HUES6 (cell line): ENCODE measurements around the gene CNTNAP5.

Source experiments
- H3K27ac ChIP-seq: 2 replicates; pipeline ENCODE4 v1.7.0; 2013; ENCODE audit warnings: low read depth, mild to moderate bottlenecking, low read length, inconsistent platforms
- H3K27me3 ChIP-seq: 2 replicates; pipeline ENCODE4 v1.6.1; 2013; ENCODE audit warnings: low read length; ENCODE audit not compliant: control insufficient read depth, insufficient read depth
- H3K36me3 ChIP-seq: 2 replicates; pipeline ENCODE4 v1.6.1; 2013; ENCODE audit warnings: low read length; ENCODE audit not compliant: control insufficient read depth, insufficient read depth
- H3K4me1 ChIP-seq: 2 replicates; pipeline ENCODE4 v1.6.1; 2013; ENCODE audit warnings: low read length; ENCODE audit not compliant: control insufficient read depth, insufficient read depth
- H3K4me3 ChIP-seq: 2 replicates; pipeline ENCODE4 v1.5.1; 2013; ENCODE audit warnings: low read depth, low read length
- H3K9ac ChIP-seq: one replicate; pipeline ENCODE4 v1.6.1; 2013; ENCODE audit warnings: mild to moderate bottlenecking, low read length
- H3K9me3 ChIP-seq: 2 replicates; pipeline ENCODE4 v1.6.1; 2013; ENCODE audit warnings: low read depth, low read length; ENCODE audit not compliant: control insufficient read depth, insufficient read depth

Gene CNTNAP5

GRCh38 chr2:124796647-124797046 is 771.6 kb downstream of the CNTNAP5 start:
- no peaks in the 10 kb centered on the region for H3K36me3 ChIP-seq

GRCh38 chr2:124797049-124797448 is 772.0 kb downstream of the CNTNAP5 start:
- Histone ChIP-seq H3K27ac (no peak overlapping the region), H3K9ac (no peak overlapping the region), H3K4me3 (no peak overlapping the region), H3K9me3 (no peaks in the 10 kb centered on the region), H3K4me1 (no peaks in the 10 kb centered on the region; the same call in 1 of the 2 replicates), H3K36me3 (no peaks in the 10 kb centered on the region), H3K27me3 (no peaks in the 10 kb centered on the region)

More at GRCh38 chr2:124796647-124797046, 771.6 kb downstream of the CNTNAP5 start:
- Histone ChIP-seq H3K27me3 (no peaks in the 10 kb centered on the region), H3K9ac (no peak overlapping the region), H3K9me3 (no peaks in the 10 kb centered on the region), H3K4me3 (no peak overlapping the region), H3K4me1 (no peaks in the 10 kb centered on the region; the same call in 1 of the 2 replicates), H3K27ac (no peak overlapping the region)

GRCh38 chr2:124798551-124798950 is 773.5 kb downstream of the CNTNAP5 start:
- no peak overlapping the region for H3K4me3 ChIP-seq
- no peaks in the 10 kb centered on the region for H3K9me3 ChIP-seq
- H3K27me3 ChIP-seq = no peaks in the 10 kb centered on the region
- H3K9ac ChIP-seq = no peak overlapping the region
- no peaks in the 10 kb centered on the region; the same call in 1 of the 2 replicates for H3K4me1 ChIP-seq
- H3K36me3 ChIP-seq = no peaks in the 10 kb centered on the region
- H3K27ac ChIP-seq = no peak overlapping the region

DNA sequence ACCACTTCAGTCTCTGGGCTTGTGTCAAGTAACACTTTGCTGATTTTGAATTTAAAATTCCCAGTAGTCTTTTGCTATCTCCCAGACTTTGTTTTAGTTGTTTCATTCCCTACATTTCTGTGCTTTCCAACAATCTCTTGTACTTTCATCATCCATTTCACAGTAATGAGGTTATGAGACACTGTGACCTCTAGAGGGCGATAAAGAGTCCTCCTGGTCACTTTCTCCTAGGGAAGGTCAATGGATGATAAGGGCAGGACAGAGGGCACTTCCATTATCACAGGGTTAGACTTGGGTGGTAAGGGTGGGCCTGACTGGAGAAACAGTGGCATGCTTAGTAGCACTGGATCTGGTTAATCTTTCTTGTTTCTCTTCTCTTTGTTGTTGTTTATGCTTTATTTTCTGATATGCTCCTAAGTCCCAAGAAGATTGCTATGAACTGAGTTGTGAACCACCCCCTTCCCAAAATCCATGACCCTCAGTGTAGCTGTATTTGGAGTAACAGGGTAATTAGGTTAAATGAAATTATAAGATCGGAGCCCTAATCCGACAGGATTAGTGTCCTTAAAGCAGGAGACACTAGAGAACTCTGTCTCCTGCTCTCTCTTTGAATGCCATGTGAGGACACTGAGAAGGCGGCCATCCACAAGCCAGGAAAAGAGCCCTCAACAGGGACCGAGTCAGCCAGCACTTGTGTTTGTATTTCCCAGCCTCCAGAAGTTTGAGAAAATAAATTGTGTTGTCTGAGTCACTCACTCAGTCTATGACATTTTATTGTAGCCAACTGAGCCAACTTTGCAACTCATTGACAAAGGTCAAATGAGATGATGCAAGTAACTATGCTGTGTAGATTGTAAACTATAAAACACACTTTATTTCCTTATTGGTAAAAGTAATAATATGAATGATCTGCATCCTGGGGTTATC is 779.2 kb downstream of the CNTNAP5 start:
- H3K27ac ChIP-seq = no peak overlapping the region; the same call in 1 of the 2 replicates
- H3K4me3 ChIP-seq = no peak overlapping the region
- H3K27me3 ChIP-seq = no peaks in the 10 kb centered on the region
- no peaks in the 10 kb centered on the region for H3K4me1 ChIP-seq
- no peaks in the 10 kb centered on the region for H3K9me3 ChIP-seq
- H3K9ac ChIP-seq = no peak overlapping the region
- H3K36me3 ChIP-seq = no peaks in the 10 kb centered on the region

- H3K4me1 ChIP-seq = no peaks in the 10 kb centered on the region
- no peaks in the 10 kb centered on the region for H3K27me3 ChIP-seq
- no peak overlapping the region for H3K27ac ChIP-seq
- H3K9me3 ChIP-seq = no peaks in the 10 kb centered on the region
- H3K9ac ChIP-seq = no peak overlapping the region
- no peaks in the 10 kb centered on the region for H3K36me3 ChIP-seq
- H3K4me3 ChIP-seq = no peak overlapping the region
These were observed 780.0 kb downstream of the CNTNAP5 start for GRCh38 chr2:124805060-124805459.

GRCh38 chr2:124810132-124810531 is 785.0 kb downstream of the CNTNAP5 start:
- Histone ChIP-seq H3K27me3 (no peaks in the 10 kb centered on the region), H3K27ac (no peak overlapping the region), H3K9ac (no peak overlapping the region)

GRCh38 chr2:124814968-124815745 is 790.1 kb downstream of the CNTNAP5 start:
- Histone ChIP-seq H3K36me3 (no peaks in the 10 kb centered on the region), H3K4me3 (no peak overlapping the region), H3K9me3 (no peaks in the 10 kb centered on the region), H3K27me3 (no peaks in the 10 kb centered on the region), H3K4me1 (no peaks in the 10 kb centered on the region), H3K27ac (no peak overlapping the region), H3K9ac (no peak overlapping the region)

More at GRCh38 chr2:124810132-124810531, 785.0 kb downstream of the CNTNAP5 start:
- Histone ChIP-seq H3K9me3 (no peaks in the 10 kb centered on the region), H3K4me3 (no peak overlapping the region), H3K4me1 (no peaks in the 10 kb centered on the region), H3K36me3 (no peaks in the 10 kb centered on the region)

DNA sequence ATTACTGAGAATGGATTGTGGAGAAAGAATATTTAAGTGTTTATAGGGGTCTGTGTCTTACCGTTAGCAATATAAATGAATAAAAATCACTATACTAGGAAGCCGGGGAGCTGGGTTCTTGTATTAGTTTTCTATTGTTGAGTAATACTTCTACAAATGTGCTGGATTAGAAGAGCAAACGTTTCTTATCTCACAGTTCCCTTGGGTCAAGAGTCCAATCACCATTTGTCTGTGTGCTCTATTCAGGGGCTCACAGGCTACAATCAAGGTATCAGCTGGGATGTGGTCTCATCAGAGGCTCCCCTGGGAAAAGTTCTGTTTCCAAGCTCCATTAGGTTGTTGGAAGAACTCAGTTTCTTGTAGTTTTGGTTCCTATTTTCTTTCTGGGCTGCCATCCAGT is 790.9 kb downstream of the CNTNAP5 start:
- Histone ChIP-seq H3K27ac (no peak overlapping the region), H3K9ac (no peak overlapping the region), H3K27me3 (no peaks in the 10 kb centered on the region), H3K9me3 (no peaks in the 10 kb centered on the region), H3K4me3 (no peak overlapping the region), H3K4me1 (no peaks in the 10 kb centered on the region), H3K36me3 (no peaks in the 10 kb centered on the region)

- H3K27me3 ChIP-seq = no peaks in the 10 kb centered on the region
- H3K27ac ChIP-seq = no peak overlapping the region
- no peaks in the 10 kb centered on the region for H3K4me1 ChIP-seq
- H3K9ac ChIP-seq = no peak overlapping the region
- no peaks in the 10 kb centered on the region for H3K36me3 ChIP-seq
- no peaks in the 10 kb centered on the region for H3K9me3 ChIP-seq
- no peak overlapping the region for H3K4me3 ChIP-seq
These were observed 797.4 kb downstream of the CNTNAP5 start for GRCh38 chr2:124822516-124822915.

GRCh38 chr2:124824441-124824840 is 799.4 kb downstream of the CNTNAP5 start:
- no peaks in the 10 kb centered on the region for H3K4me1 ChIP-seq
- no peaks in the 10 kb centered on the region for H3K36me3 ChIP-seq
- H3K9me3 ChIP-seq = peaks cover 9% of the 10 kb centered on the region; the same call in 1 of the 2 replicates
- H3K27ac ChIP-seq = no peak overlapping the region
- H3K27me3 ChIP-seq = no peaks in the 10 kb centered on the region
- no peak overlapping the region for H3K4me3 ChIP-seq
- no peak overlapping the region for H3K9ac ChIP-seq

GRCh38 chr2:124832521-124832920 is 807.4 kb downstream of the CNTNAP5 start:
- no peaks in the 10 kb centered on the region for H3K27me3 ChIP-seq
- no peaks in the 10 kb centered on the region for H3K36me3 ChIP-seq
- peaks cover 19% of the 10 kb centered on the region; the same call in 1 of the 2 replicates for H3K9me3 ChIP-seq
- no peak overlapping the region for H3K9ac ChIP-seq
- no peak overlapping the region for H3K27ac ChIP-seq
- H3K4me1 ChIP-seq = no peaks in the 10 kb centered on the region
- H3K4me3 ChIP-seq = no peak overlapping the region
